Stomach smooth muscle (tissue), 2 donors: ENCODE data around the gene FUCA1.
"Not testable (repeated sequence)": the region's sequence is repeated elsewhere in the genome, so short reads cannot be mapped to it uniquely, and the experiment has no call there.

ENCODE experiments used
- H3K27ac ChIP-seq: one replicate; pipeline ENCODE4 v1.7.0; 2013; ENCODE audit warnings: mild to moderate bottlenecking, low read length, inconsistent platforms
- H3K27me3 ChIP-seq, 2 donors: one replicate each; pipeline ENCODE4 v1.7.0; 2013; ENCODE audit warnings: low read length in 2 of 2; ENCODE audit not compliant: insufficient read depth in 2 of 2, control insufficient read depth in 1 of 2
- H3K36me3 ChIP-seq, 2 donors: one replicate each; pipeline ENCODE4 v1.7.0; 2013; ENCODE audit warnings: low read length in 2 of 2; ENCODE audit not compliant: control insufficient read depth in 2 of 2, insufficient read depth in 2 of 2
- H3K4me1 ChIP-seq: one replicate; pipeline ENCODE4 v1.7.0; 2013; ENCODE audit warnings: low read length; ENCODE audit not compliant: control insufficient read depth, insufficient read depth
- H3K4me3 ChIP-seq, 2 donors: one replicate each; pipeline ENCODE4 v1.7.0; 2013; ENCODE audit warnings: low read length in 2 of 2
- H3K9ac ChIP-seq, 2 donors: one replicate each; pipeline ENCODE4 v1.7.0; 2013; ENCODE audit warnings: low read length in 2 of 2, mild to moderate bottlenecking in 1 of 2
- H3K9me3 ChIP-seq, 2 donors: one replicate each; pipeline ENCODE4 v1.7.0; 2013; ENCODE audit warnings: low read length in 2 of 2; ENCODE audit not compliant: control insufficient read depth in 2 of 2
- donor health status: healthy.
- donor health status: Pancreatic carcinoma.

Gene FUCA1

GRCh38 chr1:23802809-23803342, 65.2 kb downstream of the FUCA1 start:
- not testable (repeated sequence) for H3K9ac ChIP-seq, H3K9me3 ChIP-seq, H3K4me3 ChIP-seq, H3K27me3 ChIP-seq, H3K27ac ChIP-seq
- Histone ChIP-seq H3K4me1 (peaks cover 22% of the 10 kb centered on the region), H3K36me3 (peaks cover 20 to 26% of the 10 kb centered on the region in 2 donors)

DNA sequence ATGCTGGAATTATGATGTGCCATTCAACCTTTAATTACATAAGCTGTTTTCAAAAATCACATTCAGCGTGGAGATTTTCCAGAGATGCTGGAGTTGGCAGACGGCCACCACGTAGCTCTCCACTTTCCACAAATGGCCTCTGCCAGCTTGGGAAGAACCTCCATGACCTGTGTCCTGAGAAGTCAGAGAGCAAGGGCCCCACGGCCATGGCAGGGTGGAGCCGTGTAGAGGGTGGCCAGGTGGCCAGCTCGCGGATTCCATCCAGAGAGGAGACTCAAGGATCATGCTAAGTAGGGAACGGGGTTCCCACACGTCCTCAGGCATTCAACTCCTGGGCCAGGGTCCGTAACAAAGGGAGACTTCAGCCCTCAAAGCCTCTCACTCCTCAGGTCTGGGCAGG, 66.2 kb downstream of the FUCA1 start:
- Histone ChIP-seq H3K27ac (peak overlapping the region; percentile 82), H3K9me3 (no peaks in the 10 kb centered on the region), H3K9ac (peak overlapping the region in 1 of 2 donors; percentile 36), H3K4me3 (peak overlapping the region; percentile 78 to 87), H3K27me3 (no peaks in the 10 kb centered on the region), H3K4me1 (peaks cover 27% of the 10 kb centered on the region), H3K36me3 (peaks cover 13 to 16% of the 10 kb centered on the region in 2 donors)

- peak overlapping the region; percentile 78 to 87 for H3K4me3 ChIP-seq
- H3K36me3 ChIP-seq = peaks cover 8 to 12% of the 10 kb centered on the region in 2 donors
- no peaks in the 10 kb centered on the region for H3K9me3 ChIP-seq
- no peaks in the 10 kb centered on the region for H3K27me3 ChIP-seq
- H3K4me1 ChIP-seq = peaks cover 29% of the 10 kb centered on the region
- H3K9ac ChIP-seq = peak overlapping the region; percentile 80 to 82
- H3K27ac ChIP-seq = peak overlapping the region; percentile 82
These were observed 66.7 kb downstream of the FUCA1 start for GRCh38 chr1:23801338-23801748.

DNA sequence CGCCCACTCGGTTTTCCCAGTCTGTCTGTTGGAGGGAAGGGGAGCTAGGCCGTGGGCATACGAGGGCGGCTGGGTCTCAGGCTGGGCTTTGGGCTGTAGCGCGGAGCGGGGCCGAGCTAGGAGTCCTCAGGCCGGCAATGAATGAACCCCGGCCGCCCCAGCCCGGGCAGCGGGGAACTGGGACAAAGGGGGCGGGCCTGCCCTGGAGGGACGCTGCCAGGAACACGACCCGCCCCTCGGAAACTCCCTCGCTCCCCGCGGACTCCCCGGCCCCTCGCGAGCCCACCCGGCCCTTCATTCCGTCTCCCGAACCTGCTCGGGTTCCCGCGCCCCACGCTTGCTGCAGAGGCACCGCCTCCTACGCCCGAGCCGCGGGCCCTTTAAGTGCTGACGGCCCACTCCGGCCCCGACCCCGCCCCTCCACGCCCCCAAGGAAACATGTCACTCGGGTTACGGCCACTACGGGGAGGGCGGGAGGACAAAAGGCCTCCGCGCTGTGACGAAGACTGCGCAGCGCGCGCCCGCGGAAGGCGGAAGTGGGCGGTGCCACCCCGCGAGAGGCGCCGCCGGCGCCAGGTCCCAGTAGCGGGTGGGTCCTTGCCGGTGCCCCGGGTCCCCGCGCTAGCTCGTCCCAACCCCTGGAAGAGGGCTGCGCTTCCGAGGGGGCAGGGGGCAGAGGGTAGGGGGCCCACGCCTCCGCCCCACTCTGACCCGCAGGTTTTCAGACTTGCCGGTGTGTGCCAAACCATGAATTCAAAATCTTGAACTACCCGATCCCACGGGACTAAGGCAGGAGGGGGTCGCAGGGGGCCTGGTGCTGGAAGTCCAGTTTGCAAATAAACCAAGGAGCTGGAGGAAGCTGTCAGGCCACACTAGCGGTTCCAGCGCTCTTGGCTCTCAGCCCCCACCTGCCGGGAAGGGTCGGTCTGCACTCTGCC, 67.4 kb downstream of the FUCA1 start, which contains the start of gene GALE:
Gene GALE (minus strand): TSS at position 355 of the 938 bp plus-strand sequence. CDS start 1,747 bp downstream, outside the sequence.
- H3K4me3 ChIP-seq = peak within 1 kb of the TSS; percentile 78 to 87
- peaks cover 7 to 12% of the 10 kb centered on the region in 2 donors for H3K36me3 ChIP-seq
- H3K9ac ChIP-seq = peak within 1 kb of the TSS; percentile 80 to 82
- peak within 1 kb of the TSS; percentile 82 for H3K27ac ChIP-seq
- peaks cover 29% of the 10 kb centered on the region for H3K4me1 ChIP-seq
- no peaks in the 10 kb centered on the region for H3K9me3 ChIP-seq
- H3K27me3 ChIP-seq = no peaks in the 10 kb centered on the region

DNA sequence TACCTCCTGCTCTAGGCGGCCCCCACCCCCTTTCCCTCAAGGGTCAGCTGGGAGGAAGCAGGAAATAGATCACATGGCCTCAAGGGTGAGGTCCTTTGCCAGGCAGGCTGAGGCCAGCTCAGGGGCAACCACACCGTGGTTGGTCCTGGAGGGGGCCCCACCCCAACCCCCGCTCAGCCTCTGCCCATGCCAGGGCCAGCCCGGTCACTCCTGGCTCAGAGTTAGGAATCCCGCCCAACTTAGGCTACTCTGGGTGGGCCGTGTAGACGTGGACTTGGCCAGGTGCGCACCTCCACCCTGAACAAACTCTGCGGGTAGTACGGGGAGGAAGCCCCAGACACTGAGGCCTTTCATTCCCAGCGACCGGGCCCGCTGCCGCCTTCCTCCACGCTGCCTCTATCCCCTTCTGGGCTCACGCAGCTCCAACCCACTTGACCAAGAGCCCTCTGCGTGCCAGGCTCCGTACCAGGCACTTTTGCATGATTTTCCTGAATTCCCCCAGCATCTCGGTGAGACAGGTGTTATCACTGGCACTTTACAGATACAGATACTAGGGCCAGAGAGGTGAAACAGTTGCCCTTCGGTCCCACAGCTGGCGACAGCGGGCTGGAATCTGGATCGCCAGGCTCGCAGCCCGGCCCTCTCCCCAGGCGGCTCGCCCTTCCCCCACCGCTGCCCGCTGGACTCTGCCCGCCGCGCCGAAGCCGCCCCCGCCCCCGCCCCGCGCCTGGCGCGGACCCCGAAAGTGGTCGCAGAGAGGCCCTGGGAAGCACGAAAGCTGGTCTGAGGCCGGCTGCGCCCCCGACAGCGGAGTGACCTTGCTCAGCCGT, 68.3 kb downstream of the FUCA1 start:
- Histone ChIP-seq H3K4me1 (peaks cover 29% of the 10 kb centered on the region), H3K9ac (peak overlapping the region; percentile 74 to 80), H3K27me3 (no peaks in the 10 kb centered on the region), H3K27ac (no peak overlapping the region), H3K9me3 (no peaks in the 10 kb centered on the region), H3K4me3 (peak overlapping the region; percentile 74 to 87), H3K36me3 (peaks cover 2 to 6% of the 10 kb centered on the region in 2 donors)

- Histone ChIP-seq H3K4me1 (peaks cover 29% of the 10 kb centered on the region), H3K36me3 (peaks cover 0 to 8% of the 10 kb centered on the region in 2 donors), H3K27me3 (no peaks in the 10 kb centered on the region), H3K27ac (no peak overlapping the region), H3K9me3 (no peaks in the 10 kb centered on the region), H3K4me3 (peak overlapping the region in 1 of 2 donors; percentile 87), H3K9ac (no peak overlapping the region)
These were observed 68.9 kb downstream of the FUCA1 start for GRCh38 chr1:23799255-23799569.

DNA sequence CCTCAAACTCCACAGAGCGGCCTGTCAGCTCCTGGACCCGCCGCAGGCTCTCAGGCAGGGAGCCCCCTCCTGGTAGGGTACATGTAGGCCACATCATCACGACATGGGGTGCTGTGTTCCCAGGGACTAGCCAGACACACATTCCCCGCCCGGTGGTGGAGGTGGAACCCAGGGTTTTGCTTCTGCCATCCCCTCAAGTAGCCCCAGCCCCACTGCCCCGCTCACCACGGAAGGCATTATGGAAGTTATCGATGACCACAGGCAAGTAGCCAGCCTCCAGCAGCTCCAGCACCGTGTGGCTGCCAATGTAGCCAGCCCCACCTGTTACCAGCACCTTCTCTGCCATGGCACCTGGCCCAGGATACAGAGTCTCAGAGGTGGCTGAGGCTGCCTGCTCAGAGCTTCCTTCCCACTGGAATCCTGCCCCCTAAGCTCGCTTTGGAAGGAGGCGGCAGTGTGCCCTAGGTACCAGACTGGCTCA, 69.4 kb downstream of the FUCA1 start:
- Histone ChIP-seq H3K36me3 (peaks cover 0 to 7% of the 10 kb centered on the region in 2 donors), H3K9ac (no peak overlapping the region), H3K4me3 (no peak overlapping the region), H3K27ac (no peak overlapping the region), H3K27me3 (no peaks in the 10 kb centered on the region), H3K4me1 (peaks cover 31% of the 10 kb centered on the region), H3K9me3 (no peaks in the 10 kb centered on the region)

DNA sequence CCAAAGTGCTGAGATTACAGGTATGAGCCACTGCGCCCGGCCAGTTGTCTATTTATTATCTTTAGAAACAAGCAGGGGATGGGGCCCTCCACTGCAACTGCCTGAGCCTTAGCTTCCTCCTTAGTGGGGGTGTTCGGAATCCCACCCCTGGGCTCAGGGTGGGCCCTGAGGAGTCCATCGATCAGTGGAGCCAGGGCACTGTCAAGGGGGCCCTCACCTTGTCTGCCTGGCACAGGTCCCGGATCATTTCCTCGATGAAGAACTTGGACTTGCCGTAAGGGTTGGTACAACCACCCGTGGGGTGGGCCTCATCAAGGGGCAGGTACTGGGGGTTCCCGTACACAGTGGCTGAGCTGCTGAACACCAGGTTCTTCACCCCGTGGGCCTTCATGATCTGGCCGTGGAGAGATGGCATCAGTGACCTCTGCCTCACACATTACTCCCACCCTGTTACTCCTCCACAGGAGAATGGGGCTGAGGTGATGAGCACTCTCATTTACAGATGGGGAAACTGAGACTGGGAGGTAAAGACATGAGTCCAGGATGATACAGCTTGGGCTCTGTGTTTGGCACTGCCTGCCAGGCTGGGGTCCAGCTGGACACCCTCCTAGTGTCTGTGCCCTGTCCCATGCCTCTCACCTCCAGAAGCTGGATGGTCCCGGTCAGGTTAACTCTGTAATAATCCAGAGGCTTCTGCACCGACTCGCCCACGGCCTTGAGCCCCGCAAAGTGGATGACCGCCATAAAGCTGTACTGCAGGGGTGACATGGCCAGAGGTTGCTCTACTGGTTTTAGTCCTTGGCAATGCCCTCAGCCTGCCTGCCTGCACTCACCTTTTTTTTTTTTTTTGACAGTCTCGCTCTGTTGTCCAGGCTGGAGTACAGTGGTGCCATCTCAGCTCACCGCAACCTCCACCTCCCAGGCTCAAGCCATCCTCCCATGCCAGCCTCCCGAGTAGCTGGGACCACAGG, 70.3 kb downstream of the FUCA1 start:
- Histone ChIP-seq H3K9ac (no peak overlapping the region), H3K27ac (no peak overlapping the region), H3K4me3 (no peak overlapping the region), H3K4me1 (peaks cover 40% of the 10 kb centered on the region), H3K36me3 (peaks cover 0 to 5% of the 10 kb centered on the region in 2 donors), H3K9me3 (no peaks in the 10 kb centered on the region), H3K27me3 (no peaks in the 10 kb centered on the region)

GRCh38 chr1:23796466-23797271, 71.4 kb downstream of the FUCA1 start:
- no peak overlapping the region for H3K9ac ChIP-seq
- H3K4me3 ChIP-seq = no peak overlapping the region
- peaks cover 0 to 2% of the 10 kb centered on the region in 2 donors for H3K36me3 ChIP-seq
- H3K27me3 ChIP-seq = no peaks in the 10 kb centered on the region
- H3K4me1 ChIP-seq = peaks cover 48% of the 10 kb centered on the region
- H3K9me3 ChIP-seq = no peaks in the 10 kb centered on the region
- H3K27ac ChIP-seq = no peak overlapping the region
